ENCODE data around the gene NDUFB3. TPM values are rescaled to one million over a fixed set of nuclear protein-coding genes. Genes with fewer than 3 reads are reported as not detected.
A peak's percentile ranks its signal among the peaks of the same experiment; 100 is the strongest.

NDUFB3 gene
- total and polyA plus RNA-seq, 10 of the 15 experiments (the other 5 are each of a cell fraction or from before 2014, with no cell fraction given): 115 to 1,059 (median 187) TPM

- peak; percentile 72; the same call in 1 of the 2 replicates for TF ChIP-seq RELB (IDR thresholded peaks at IDR 0.05; ENCODE audit: low read depth)
- no peak; the same call in 1 of the 2 replicates for TF ChIP-seq MLLT1 (IDR thresholded peaks at IDR 0.05)
- no peak for TF ChIP-seq NR2C2 (IDR thresholded peaks at IDR 0.05; ENCODE audit: borderline replicate concordance, control insufficient read depth, insufficient read length, low read depth)
- no peak for TF ChIP-seq USF1 (IDR thresholded peaks at IDR 0.05; ENCODE audit: borderline replicate concordance, extremely low read length, insufficient read depth, low read depth, low read length)
- TF ChIP-seq NR2C1 (IDR thresholded peaks at IDR 0.05): no peak
- peak; percentile 73 for TF ChIP-seq KLF5 (IDR thresholded peaks at IDR 0.05; ENCODE audit: partially characterized antibody)
- no peak for TF ChIP-seq E2F4 (IDR thresholded peaks at IDR 0.05; ENCODE audit: low read depth, low read length)
- TF ChIP-seq ZZZ3 (IDR thresholded peaks at IDR 0.05; ENCODE audit: control insufficient read depth, insufficient read length, low read depth): no peak
- TF ChIP-seq ZNF384 (IDR thresholded peaks at IDR 0.05; ENCODE audit: borderline replicate concordance, low read depth, low read length): no peak
- no peak for TF ChIP-seq NRF1 (conservative IDR thresholded peaks at IDR 0.05; ENCODE audit: low read depth, low read length)
- TF ChIP-seq POLR2A (IDR thresholded peaks at IDR 0.05; ENCODE audit: low read depth, low read length): peak; percentile 88
- TF ChIP-seq SMAD1 (IDR thresholded peaks at IDR 0.05; ENCODE audit: low read depth, partially characterized antibody): no peak
- TF ChIP-seq EP300 (IDR thresholded peaks at IDR 0.05; ENCODE audit: borderline replicate concordance in 1 of 2, control insufficient read depth in 1 of 2, low read depth in 2 of 2, low read length in 2 of 2): peak; percentile 53 to 72; a peak in 3 of 4 replicates
- TF ChIP-seq RBBP5 (conservative IDR thresholded peaks at IDR 0.05): no peak
- no peak for TF ChIP-seq HDAC6 (IDR thresholded peaks at IDR 0.05; ENCODE audit: unreplicated experiment)
- TF ChIP-seq REST (IDR thresholded peaks at IDR 0.05; ENCODE audit: low read depth, low read length): no peak
- peak; percentile 85 for TF ChIP-seq TCF12 (IDR thresholded peaks at IDR 0.05; ENCODE audit: low read depth, low read length)
- TF ChIP-seq TCF7 (IDR thresholded peaks at IDR 0.05; ENCODE audit: borderline replicate concordance): 0 out of 2 replicates have a peak, but pooled peaks have one; percentile 31
Measured at GRCh38 chr2:201116115-201116958, 44.5 kb downstream of the NDUFB3 start, which contains the start of gene CFLAR (continued).
